IPS-18a (cell line): ENCODE data around the gene HEATR5B.
"Not testable (repeated sequence)": the region's sequence is repeated elsewhere in the genome, so short reads cannot be mapped to it uniquely, and the experiment has no call there.

ENCODE experiments used
- H3K27ac ChIP-seq: one replicate; pipeline ENCODE4 v1.5.1; 2013; ENCODE audit warnings: low read length
- H3K27me3 ChIP-seq: one replicate; pipeline ENCODE4 v1.6.1; 2013; ENCODE audit warnings: mild to moderate bottlenecking, low read length; ENCODE audit not compliant: control insufficient read depth, insufficient read depth
- H3K36me3 ChIP-seq: one replicate; pipeline ENCODE4 v1.6.1; 2013; ENCODE audit warnings: low read depth, low read length; ENCODE audit not compliant: control insufficient read depth
- H3K4me1 ChIP-seq: one replicate; pipeline ENCODE4 v1.6.1; 2013; ENCODE audit warnings: low read depth, low read length; ENCODE audit not compliant: control insufficient read depth
- H3K4me3 ChIP-seq: one replicate; pipeline ENCODE4 v1.5.1; 2013; ENCODE audit warnings: low read length
- H3K9ac ChIP-seq: one replicate; pipeline ENCODE4 v1.6.1; 2013; ENCODE audit warnings: mild to moderate bottlenecking, low read length, moderate library complexity
- H3K9me3 ChIP-seq: one replicate; pipeline ENCODE4 v1.6.1; 2013; ENCODE audit warnings: low read depth, low read length; ENCODE audit not compliant: control insufficient read depth

The HEATR5B gene

DNA sequence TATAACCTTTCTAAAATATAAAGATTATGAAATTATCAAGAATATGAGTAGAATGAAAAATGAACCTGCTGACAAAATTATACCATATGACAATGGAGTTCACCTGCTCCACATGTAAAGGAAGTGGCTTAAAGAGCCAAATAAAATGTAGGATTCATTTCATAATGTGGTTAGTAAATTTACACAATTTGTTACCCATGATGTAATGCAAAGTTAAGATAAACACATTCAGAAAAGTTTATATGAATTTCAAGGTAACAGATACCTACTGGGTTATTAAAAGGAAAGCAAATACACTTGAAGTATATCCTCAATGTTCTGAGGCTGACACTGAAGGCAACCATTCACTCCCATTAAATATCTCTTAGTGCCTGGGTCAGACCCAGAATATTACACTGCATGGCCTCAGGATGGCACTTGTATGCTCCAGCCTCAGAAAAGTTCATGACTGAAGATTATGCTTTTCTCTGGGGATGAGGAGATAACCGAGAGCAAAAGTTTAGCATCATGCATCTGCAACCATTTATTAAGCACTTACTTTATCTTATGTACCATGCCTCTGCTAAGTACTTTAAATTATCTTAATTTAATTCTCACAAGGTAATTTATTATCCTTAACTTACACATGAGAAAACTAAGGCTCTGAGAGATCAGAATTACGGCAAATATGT lies 124.0 kb downstream of the HEATR5B start:
- H3K27me3 ChIP-seq = no peaks in the 10 kb centered on the region
- no peak overlapping the region for H3K9ac ChIP-seq
- H3K4me3 ChIP-seq = no peak overlapping the region
- H3K9me3 ChIP-seq = no peaks in the 10 kb centered on the region
- no peak overlapping the region for H3K27ac ChIP-seq
- no peaks in the 10 kb centered on the region for H3K36me3 ChIP-seq
- H3K4me1 ChIP-seq = peaks cover 39% of the 10 kb centered on the region

DNA sequence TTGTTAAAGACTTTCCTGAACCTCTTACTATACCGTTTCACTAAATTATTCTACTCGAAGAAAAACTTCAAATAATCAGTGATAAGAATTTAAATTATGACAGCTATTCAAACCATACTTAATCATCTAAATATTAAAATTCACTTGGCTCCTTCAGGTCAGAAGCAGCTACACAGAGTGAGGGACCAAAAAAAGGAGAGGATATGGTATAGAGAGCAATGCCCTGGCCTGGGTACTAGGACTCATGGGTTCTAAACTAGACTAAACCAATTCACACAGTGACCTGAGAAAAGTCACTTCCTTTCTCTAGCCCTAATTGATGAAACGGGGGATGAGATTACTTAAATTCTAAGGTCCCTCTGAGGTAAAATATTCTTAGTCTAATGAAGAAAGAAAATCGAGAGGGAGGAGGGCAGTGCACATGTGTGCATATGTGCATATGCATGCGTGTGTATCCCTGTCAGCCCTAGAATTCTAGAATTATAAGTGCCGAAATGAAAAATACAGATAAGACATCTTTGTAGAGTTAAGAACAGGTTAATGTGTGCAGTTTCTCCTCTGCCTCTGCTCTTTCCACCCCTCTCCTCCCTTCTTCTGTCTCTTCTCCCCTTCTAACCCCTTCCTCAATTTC lies 129.1 kb downstream of the HEATR5B start:
- Histone ChIP-seq H3K27me3 (no peaks in the 10 kb centered on the region), H3K27ac (no peak overlapping the region), H3K9me3 (no peaks in the 10 kb centered on the region), H3K4me3 (no peak overlapping the region), H3K4me1 (peaks cover 30% of the 10 kb centered on the region), H3K36me3 (no peaks in the 10 kb centered on the region), H3K9ac (no peak overlapping the region)

DNA sequence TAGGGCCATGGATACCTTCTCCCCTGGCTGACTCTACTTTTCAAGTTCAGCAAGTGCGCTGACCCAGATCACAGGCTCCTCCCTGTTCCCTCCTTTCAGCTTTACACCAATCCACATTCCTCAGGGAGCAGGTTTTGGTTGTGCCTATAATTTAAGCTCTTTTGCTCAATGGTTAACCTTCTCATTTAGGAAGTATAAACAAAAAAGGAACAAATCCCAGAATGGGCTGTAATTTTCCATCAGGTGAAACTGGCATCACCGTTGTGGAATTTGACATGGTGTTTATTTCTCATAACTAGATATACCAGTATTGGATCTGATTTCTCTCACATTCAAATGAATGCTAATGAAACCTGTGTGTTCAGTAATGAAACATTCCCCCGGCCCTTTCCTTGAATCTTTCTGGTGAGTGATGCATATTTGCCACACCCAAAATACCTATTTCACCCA lies 131.4 kb downstream of the HEATR5B start:
- Histone ChIP-seq H3K4me1 (peaks cover 30% of the 10 kb centered on the region), H3K9ac (no peak overlapping the region), H3K36me3 (no peaks in the 10 kb centered on the region), H3K27ac (no peak overlapping the region), H3K27me3 (no peaks in the 10 kb centered on the region), H3K9me3 (no peaks in the 10 kb centered on the region), H3K4me3 (no peak overlapping the region)

DNA sequence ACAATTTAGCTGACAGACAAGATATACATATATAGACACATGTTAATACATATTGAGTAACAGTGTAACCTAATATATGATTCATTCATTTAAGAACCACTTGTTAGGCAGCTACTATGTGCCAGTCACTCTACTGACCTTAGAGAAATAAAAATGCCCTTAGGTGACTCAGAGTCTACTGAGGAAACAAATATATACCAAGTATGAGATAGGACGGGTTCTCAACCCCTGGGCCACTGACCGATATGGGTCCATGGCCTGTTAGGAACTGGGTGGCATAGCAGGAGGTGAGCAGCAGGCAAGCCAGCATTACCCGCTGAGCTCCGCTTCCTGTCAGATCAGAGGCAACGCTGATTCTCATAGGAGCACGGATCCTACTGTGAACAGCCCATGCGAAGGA lies 132.6 kb downstream of the HEATR5B start:
- Histone ChIP-seq H3K4me1 (peaks cover 23% of the 10 kb centered on the region), H3K4me3 (no peak overlapping the region), H3K36me3 (no peaks in the 10 kb centered on the region), H3K9me3 (no peaks in the 10 kb centered on the region), H3K9ac (no peak overlapping the region), H3K27me3 (no peaks in the 10 kb centered on the region), H3K27ac (no peak overlapping the region)

DNA sequence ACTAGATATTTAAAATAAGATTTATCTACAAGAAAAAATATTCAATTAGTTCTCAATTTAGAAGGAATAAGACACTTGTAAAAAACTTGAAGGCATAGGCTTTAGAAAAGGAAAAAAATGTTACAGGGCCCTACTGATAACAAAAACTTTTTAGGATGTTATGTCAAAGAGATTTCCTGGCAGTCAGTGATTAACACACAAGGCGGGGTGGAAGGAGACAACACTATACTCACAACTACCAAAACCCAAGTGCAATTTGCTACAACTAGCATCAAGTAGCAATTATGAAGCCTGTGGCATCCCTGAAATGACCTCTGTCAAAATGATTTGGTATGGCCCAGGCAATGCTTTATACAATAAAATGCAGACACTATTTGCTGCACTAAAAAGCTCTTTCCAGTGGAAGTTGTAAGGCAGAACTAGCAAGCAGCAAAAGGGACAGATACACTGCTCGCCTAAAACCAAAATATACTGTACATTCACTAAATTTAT lies 133.1 kb downstream of the HEATR5B start:
- Histone ChIP-seq H3K9me3 (no peaks in the 10 kb centered on the region), H3K9ac (no peak overlapping the region), H3K27ac (no peak overlapping the region), H3K4me1 (peaks cover 20% of the 10 kb centered on the region), H3K27me3 (no peaks in the 10 kb centered on the region), H3K36me3 (no peaks in the 10 kb centered on the region), H3K4me3 (no peak overlapping the region)

DNA sequence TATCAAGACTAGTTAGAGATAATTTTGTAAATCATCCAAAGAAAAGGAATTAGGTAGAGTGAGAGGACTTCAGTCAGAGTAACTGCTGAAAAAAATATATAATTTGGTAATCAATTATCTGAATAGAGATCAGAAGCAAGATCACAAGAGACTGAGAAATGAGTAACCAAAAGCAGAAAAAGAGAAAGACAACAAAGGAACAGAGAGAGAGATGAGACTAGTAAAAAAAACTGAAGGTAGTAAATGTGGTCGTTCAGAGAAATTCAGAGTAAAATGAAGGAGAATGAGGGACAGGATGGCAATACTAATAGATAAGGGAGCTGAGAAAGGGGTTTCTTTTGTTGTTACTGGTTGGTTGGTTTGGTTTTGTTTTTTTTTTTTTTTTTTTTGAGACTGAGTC lies 134.3 kb downstream of the HEATR5B start:
- Histone ChIP-seq H3K9ac (no peak overlapping the region), H3K27me3 (no peaks in the 10 kb centered on the region), H3K4me1 (peaks cover 20% of the 10 kb centered on the region), H3K36me3 (no peaks in the 10 kb centered on the region), H3K27ac (no peak overlapping the region), H3K9me3 (no peaks in the 10 kb centered on the region), H3K4me3 (no peak overlapping the region)

DNA sequence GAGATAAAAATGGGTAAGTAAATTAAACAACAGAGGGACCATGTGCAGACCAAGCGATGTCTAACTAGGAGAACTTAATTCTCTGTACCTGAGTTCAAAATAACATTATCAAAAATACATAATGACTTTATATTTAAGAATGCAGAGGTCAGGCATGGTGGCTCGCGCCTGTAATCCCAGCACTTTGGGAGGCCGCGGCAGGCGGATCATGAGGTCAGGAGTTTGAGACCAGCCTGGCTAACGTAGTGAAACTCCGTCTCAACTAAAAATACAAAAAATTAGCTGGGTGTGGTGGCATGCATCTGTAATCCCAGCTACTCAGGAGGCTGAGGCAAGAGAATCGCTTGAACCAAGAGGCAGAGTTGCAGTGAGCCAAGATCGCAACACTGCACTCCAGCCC lies 138.9 kb downstream of the HEATR5B start:
- not testable (repeated sequence) for H3K27ac ChIP-seq, H3K4me1 ChIP-seq, H3K27me3 ChIP-seq, H3K9ac ChIP-seq, H3K9me3 ChIP-seq, H3K36me3 ChIP-seq, H3K4me3 ChIP-seq

DNA sequence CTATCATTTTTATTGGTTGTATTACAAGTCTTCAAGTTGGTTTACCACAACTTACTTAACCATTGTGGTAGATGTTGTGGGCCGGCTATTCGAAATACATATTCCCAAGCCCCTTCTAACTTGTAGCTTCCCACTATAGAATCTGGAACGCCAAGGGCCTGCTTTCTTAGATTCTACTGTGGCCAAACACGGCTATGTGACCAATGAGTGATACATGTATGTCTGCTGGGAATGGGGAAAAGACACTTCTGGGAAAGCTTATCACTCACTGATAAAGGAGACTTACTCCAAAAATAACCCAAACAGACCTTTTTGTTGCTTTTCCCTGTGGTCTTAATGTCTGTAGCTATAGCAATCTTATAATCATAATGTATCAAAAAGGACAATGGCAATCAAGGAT lies 142.3 kb downstream of the HEATR5B start:
- H3K27me3 ChIP-seq = no peaks in the 10 kb centered on the region

DNA sequence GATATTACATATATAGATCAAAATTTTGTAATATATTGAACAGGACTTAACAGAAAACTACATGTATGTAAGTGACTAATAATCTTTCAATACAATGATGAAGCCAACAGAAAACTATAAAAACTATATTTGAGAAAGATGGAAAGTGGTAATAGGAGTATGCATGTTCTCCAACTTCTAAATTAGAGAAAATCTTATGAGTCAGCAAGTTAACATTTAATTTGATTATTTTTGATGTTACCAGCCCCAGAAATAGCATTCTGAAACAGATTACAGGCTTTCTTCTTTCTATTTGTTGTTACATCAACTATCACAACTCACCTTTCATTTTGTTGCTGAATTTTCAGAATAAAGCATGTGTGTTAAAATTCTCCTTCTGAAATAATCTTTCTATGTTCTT lies 147.6 kb downstream of the HEATR5B start:
- H3K4me3 ChIP-seq, H3K27ac ChIP-seq, H3K9me3 ChIP-seq, H3K27me3 ChIP-seq, H3K4me1 ChIP-seq, H3K36me3 ChIP-seq, H3K9ac ChIP-seq: not testable (repeated sequence)

More for the DNA sequence above, 142.3 kb downstream of the HEATR5B start:
- H3K4me1 ChIP-seq = no peaks in the 10 kb centered on the region
- no peaks in the 10 kb centered on the region for H3K9me3 ChIP-seq
- no peak overlapping the region for H3K27ac ChIP-seq
- H3K36me3 ChIP-seq = no peaks in the 10 kb centered on the region
- H3K4me3 ChIP-seq = no peak overlapping the region
- H3K9ac ChIP-seq = no peak overlapping the region

DNA sequence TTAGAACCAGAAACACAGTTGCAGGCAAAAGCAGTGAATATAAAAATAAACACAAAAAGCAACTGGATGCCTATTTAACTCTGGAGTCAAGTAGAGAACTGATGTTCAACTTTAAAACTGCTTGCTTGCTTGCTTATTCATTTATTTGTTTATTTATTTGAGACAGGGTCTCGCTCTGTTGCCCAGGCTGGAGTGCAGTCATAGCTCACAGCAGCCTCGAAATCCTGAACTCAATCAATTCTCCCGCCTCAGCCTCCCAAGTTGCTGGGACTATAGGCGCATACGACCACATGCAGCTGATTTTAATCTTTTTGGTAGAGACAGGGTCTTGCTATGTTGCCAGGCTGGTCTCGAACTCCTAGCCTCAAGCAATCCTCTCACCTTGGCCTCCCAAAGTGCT lies 152.5 kb downstream of the HEATR5B start:
- not testable (repeated sequence) for H3K36me3 ChIP-seq, H3K9ac ChIP-seq, H3K9me3 ChIP-seq, H3K27me3 ChIP-seq, H3K4me1 ChIP-seq, H3K4me3 ChIP-seq, H3K27ac ChIP-seq
